OCI-LY7 (cell line): ENCODE results near the gene VAMP2. TPM values are rescaled to one million over a fixed set of nuclear protein-coding genes. Genes with fewer than 3 reads are reported as not detected.

ENCODE experiments used
- BruUV-seq: library from RNA; stranded (reverse); fragments of 400-500 nt; replicated peaks from 2 replicates; lab custom pipeline; 2021; lab: Mats Ljungman, UMichigan
- CTCF ChIA-PET: fragments of 300-600 bp; sonication (Branson Sonifier 250); formaldehyde crosslinking; loops from one replicate; lab custom pipeline; 2022; ENCODE audit warnings: antibody characterized with exemption; ENCODE audit not compliant: unreplicated experiment; lab: Charles Lee
- POLR2A ChIA-PET: fragments of 300-600 bp; sonication (Branson Sonifier 250); formaldehyde crosslinking; loops from one replicate; lab custom pipeline; 2022; ENCODE audit warnings: antibody characterized with exemption; lab: Charles Lee
- DNase-seq: peaks from one replicate; pipeline ENCODE4 v3.0.0-alpha.2; 2015; ENCODE audit warnings: low spot score
- H2AFZ ChIP-seq: fragments of 200-600 bp; sonication (generic), shearing (Covaris generic); 2 replicates; pipeline ENCODE4 v1.6.1; 2014; ENCODE audit warnings: mild to moderate bottlenecking, antibody characterized with exemption, low read length, moderate library complexity
- H3K27ac ChIP-seq: fragments of 200-600 bp; sonication (generic); 2 replicates; pipeline ENCODE4 v1.5.1; 2014; ENCODE audit warnings: mixed run types, low read depth, mild to moderate bottlenecking, moderate library complexity, low read length, inconsistent platforms; ENCODE audit not compliant: poor library complexity, severe bottlenecking
- H3K36me3 ChIP-seq: fragments of 200-600 bp; sonication (generic); 2 replicates; pipeline ENCODE4 v1.6.1; 2014; ENCODE audit warnings: mild to moderate bottlenecking, antibody characterized with exemption, low read length, moderate library complexity, mixed read lengths; ENCODE audit not compliant: insufficient read depth
- H3K4me1 ChIP-seq: fragments of 200-600 bp; sonication (generic); 2 replicates; pipeline ENCODE4 v1.5.1; 2014; ENCODE audit warnings: mild to moderate bottlenecking, low read length; ENCODE audit not compliant: insufficient read depth, poor library complexity, severe bottlenecking
- H3K4me2 ChIP-seq: fragments of 200-600 bp; sonication (generic); 2 replicates; pipeline ENCODE4 v1.6.1; 2014; ENCODE audit warnings: mild to moderate bottlenecking, low read length
- H3K4me3 ChIP-seq: fragments of 200-600 bp; sonication (generic); 2 replicates; pipeline ENCODE4 v1.5.1; 2014; ENCODE audit warnings: mild to moderate bottlenecking, low read depth, low read length; ENCODE audit not compliant: poor library complexity, severe bottlenecking
- H3K79me2 ChIP-seq: fragments of 200-600 bp; sonication (generic); 2 replicates; pipeline ENCODE4 v1.6.1; 2016; ENCODE audit warnings: low read depth, mild to moderate bottlenecking, low read length, moderate library complexity, mixed read lengths; ENCODE audit not compliant: insufficient read depth
- H3K9me2 ChIP-seq: fragments of 200-600 bp; sonication (generic); 2 replicates; pipeline ENCODE4 v1.6.1; 2016; ENCODE audit warnings: mild to moderate bottlenecking, low read length, mixed read lengths; ENCODE audit not compliant: insufficient read depth
- H3K9me3 ChIP-seq: fragments of 200-600 bp; sonication (generic); 2 replicates; pipeline ENCODE4 v1.6.1; 2014; ENCODE audit warnings: mild to moderate bottlenecking, mixed run types, low read length, mixed read lengths
- H4K20me1 ChIP-seq: fragments of 200-600 bp; sonication (generic); 2 replicates; pipeline ENCODE4 v1.6.1; 2014; ENCODE audit warnings: mild to moderate bottlenecking, antibody characterized with exemption, low read length, moderate library complexity, mixed read lengths; ENCODE audit not compliant: insufficient read depth
- CTCF ChIP-seq: fragments of 200-600 bp; sonication (generic); conservative IDR thresholded peaks from 2 replicates; pipeline ENCODE4 v1.5.1; 2014; ENCODE audit warnings: mild to moderate bottlenecking, antibody characterized with exemption, low read length, moderate library complexity, mixed read lengths
- EZH2phosphoT487 ChIP-seq: fragments of 200-600 bp; sonication (generic); IDR thresholded peaks from 2 replicates; pipeline ENCODE4 v1.6.1; 2018; ENCODE audit warnings: low read depth, borderline replicate concordance, mild to moderate bottlenecking, mixed run types, antibody characterized with exemption, low read length, moderate library complexity, mixed read lengths
- intact Hi-C: fragments of 100-400 bp; cut with micrococcal nuclease; formaldehyde crosslinking; loops from one replicate; pipeline ENCODE4 v1.10.0; 2022; ENCODE audit not compliant: unreplicated experiment
- total RNA-seq, 2 experiments: library from RNA; depleted of rRNA in 1 of 2; stranded (reverse); fragments of >200 nt in 1 of 2; shearing (Covaris generic) in 1 of 2; gene quantifications; 2 replicates each; pipeline ENCODE4 v1.2.3, GENCODE V29; 2014 to 2022

VAMP2 gene
- total RNA-seq, 2 experiments from 2014 or later = 21.2 to 40.9 TPM

DNA sequence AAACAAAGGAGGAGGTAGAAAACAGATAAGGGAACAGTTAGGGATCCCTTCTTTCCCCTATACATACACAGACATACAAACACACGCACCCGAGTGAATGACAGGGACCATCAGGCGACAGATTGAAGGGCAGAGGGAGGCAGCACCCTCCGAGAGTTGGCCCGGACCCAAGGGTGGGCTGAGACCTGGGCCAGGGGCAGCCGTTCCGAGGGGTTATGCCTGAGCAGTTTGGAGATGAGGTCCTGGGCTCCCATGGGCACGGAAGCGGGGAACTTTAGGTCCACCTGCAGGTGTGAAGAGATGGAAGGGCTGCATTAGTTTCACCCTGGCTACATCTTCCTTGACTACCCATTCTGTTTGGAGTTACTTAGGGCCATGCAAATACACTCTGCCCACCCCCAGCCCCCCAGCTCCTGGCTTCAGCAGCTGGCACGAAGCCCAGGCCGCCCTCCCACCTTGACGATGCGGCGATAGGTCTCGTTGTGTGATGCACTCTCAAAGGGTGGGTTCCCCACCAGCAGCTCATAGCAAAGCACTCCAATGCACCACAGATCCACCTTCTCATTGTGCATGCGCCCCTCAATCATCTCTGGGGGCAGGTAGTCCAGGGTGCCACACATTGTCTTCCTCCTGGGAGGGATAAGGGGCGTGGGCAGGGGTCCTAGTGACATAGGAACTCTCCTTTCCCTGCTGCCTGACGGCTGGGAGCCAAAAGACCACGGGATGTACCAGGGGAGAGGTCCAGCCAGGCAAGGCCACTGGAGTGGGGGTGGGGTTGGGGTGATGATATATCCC is 42.2 kb upstream of the VAMP2 start:
- no peaks in the 10 kb centered on the region for H3K9me3 ChIP-seq
- H3K9me2 ChIP-seq = no peaks in the 10 kb centered on the region
- intact Hi-C loops = no loop called here
- no peak overlapping the region for H2AFZ ChIP-seq
- peaks cover 3% of the 10 kb centered on the region; the same call in 1 of the 2 replicates for H4K20me1 ChIP-seq
- no TSS peak for BruUV-seq
- H3K36me3 ChIP-seq = peaks cover 82% of the 10 kb centered on the region
- no peak for DNase-seq
- ChIA-PET POLR2A (interaction anchor here (7.7 kb wide), 1 partner anchor 13 kb away, joined by 75 read pairs; the partner anchor contains the start of gene BORCS6), CTCF (no interaction called here)
- peaks cover 28% of the 10 kb centered on the region for H3K79me2 ChIP-seq
- no peak for TF ChIP-seq EZH2phosphoT487
- TF ChIP-seq CTCF = no peak
- H3K4me2 ChIP-seq = no peak overlapping the region
- no peak overlapping the region for H3K4me3 ChIP-seq
- H3K27ac ChIP-seq = no peak overlapping the region
- H3K4me1 ChIP-seq = peaks cover 11% of the 10 kb centered on the region

DNA sequence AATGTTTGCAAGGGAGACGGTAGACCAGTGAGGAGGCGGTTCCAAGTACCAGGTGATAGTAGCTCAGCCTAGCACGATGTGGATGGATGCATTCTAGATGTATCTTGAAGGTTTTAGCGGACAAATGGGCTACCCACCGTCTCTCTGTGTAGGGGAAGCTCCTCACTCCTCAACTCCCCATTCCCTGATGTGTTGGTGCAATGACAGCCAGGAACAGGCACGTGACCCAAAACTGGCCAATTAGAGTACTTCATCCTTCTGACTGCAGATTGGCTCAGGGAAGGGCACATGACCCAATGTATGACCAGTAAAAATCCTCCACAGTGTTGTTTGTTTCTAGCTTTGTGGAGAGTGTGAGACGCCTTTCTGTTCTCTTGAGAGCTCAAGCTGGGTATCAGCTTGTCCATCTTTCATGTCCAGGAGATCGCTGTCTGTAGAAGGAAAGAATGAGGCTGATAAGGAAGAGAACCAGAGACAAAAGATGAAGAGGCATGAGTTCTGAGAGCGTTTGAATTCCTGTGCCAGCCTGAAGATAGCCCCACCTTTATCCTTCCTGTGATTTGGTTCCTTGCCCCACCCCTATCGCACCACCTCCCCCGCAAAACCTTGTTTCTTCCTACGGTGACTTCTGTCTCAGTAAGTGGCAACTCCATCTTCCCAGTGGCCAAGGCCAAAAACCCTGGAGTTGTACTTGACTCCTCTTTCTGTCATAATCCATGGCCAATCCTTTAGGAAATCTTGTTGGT is 29.5 kb upstream of the VAMP2 start:
- POLR2A ChIA-PET = interaction anchor here (0.6 to 5.9 kb wide), 14 partner anchors 11 to 190 kb away, joined by 3 to 75 read pairs (median 5); partner anchors contain the start of genes AURKB, CTC1, SLC25A35 and TMEM107
- Histone ChIP-seq H3K79me2 (peaks cover 11% of the 10 kb centered on the region; the same call in 1 of the 2 replicates), H2AFZ (peak overlapping the region; percentile 68), H4K20me1 (peaks cover 6% of the 10 kb centered on the region; the same call in 1 of the 2 replicates), H3K4me3 (peak overlapping the region; percentile 65), H3K36me3 (no peaks in the 10 kb centered on the region), H3K27ac (peak overlapping the region; percentile 60), H3K4me1 (peaks cover 44% of the 10 kb centered on the region), H3K9me3 (no peaks in the 10 kb centered on the region), H3K4me2 (peak overlapping the region; percentile 72), H3K9me2 (no peaks in the 10 kb centered on the region)
- BruUV-seq = TSS peak; percentile 91
- TF ChIP-seq CTCF (no peak), EZH2phosphoT487 (no peak)
- DNase-seq = peak; percentile 91
- intact Hi-C loops = no loop called here
- CTCF ChIA-PET = interaction anchor here (1.2 to 1.9 kb wide), 2 partner anchors 29 to 109 kb away, joined by 4 read pairs; no protein-coding TSS in a partner anchor
